ENCODE measurements around the gene ERBB4.

The ERBB4 gene

GRCh38 chr2:211331736-211332135, 1206.9 kb downstream of the ERBB4 start:
- DNase-seq (ENCODE audit: low spot score), result no peak

GRCh38 chr2:211329882-211330281, 1208.7 kb downstream of the ERBB4 start:
- DNase-seq (ENCODE audit: low spot score), result no peak

GRCh38 chr2:211329421-211329820, 1209.2 kb downstream of the ERBB4 start:
- no peak for DNase-seq (ENCODE audit: low spot score)

- no peak for DNase-seq (ENCODE audit: low spot score)
Observed at GRCh38 chr2:211328126-211328525, 1210.5 kb downstream of the ERBB4 start.

Measured in GM03348 (cell line).